NK-92 treated with Interleukin-12 subunit alpha and Interleukin-12 subunit beta, amount 100 ng/mL, for 24 hours (cell line): ENCODE measurements around the gene ITSN1.

Source experiments
- DNase-seq: peaks from one replicate; lab custom pipeline; 2025; lab: John Stamatoyannopoulos, UW

The ITSN1 gene

DNA sequence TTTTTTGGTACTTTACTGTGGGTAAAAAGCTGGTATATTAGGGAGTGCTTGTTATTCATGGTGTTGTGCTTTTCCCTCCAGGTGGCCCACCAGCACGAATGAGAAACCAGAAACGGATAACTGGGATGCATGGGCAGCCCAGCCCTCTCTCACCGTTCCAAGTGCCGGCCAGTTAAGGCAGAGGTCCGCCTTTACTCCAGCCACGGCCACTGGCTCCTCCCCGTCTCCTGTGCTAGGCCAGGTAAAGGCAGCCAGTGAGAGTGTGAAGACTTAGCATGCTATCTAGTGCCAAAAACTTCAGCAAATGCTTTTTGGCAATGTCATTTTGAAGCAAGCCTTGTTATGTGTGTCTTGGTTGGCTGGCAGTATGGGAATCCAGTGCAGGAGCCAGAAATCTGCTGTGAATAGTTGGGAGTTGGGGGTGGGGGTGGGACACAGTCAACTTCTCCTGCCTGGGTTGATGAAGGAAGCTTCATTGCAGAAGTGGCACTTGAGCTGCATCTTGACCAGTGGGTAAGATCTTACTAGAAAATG lies 171.6 kb downstream of the ITSN1 start:
- no peak for DNase-seq

DNA sequence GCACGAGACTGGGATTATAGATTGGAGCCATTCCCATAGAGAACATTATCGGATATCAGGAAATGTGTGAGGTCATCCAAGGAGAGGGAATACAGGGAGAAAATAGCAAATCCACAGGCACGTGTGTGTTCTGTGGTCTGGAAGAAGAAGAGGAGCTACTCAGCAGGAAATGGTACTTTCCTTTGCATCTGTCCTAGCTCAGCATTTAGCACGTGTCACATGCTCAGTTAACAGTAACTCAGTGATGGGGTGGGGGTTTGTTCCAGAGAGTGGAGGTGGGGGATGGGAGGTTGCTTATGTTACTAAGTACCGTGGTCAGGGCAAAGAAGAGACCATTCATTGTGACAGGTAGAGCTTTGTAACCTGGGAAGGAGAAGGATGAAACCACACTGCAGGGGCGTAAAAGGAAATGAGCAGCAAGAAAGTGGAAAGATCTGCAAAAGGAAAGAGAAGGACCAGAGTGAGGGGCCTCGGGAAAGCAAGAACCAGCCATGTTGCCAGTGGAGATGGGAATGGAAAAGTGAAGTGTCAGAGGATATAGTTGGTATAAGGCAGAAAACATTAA lies 172.9 kb downstream of the ITSN1 start:
- DNase-seq, result no peak

DNA sequence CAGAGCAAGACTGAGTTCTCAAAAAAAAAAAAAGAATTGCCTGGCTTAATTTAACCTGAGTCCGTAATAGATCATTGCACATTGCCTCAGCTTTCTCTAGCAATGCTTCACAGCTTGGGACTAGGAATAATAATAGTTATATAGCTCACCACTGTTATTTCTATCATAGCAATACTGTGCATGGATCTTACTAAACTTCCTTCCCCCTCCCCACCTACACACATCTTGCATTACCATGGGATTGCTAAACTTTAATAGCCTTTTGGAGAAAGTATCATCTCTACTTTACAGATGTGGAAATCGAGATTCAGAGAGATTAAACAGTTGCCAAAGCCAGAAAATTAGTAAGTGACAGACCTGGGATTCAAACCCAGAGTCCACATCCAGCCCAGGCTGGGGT lies 173.9 kb downstream of the ITSN1 start:
- no peak for DNase-seq

DNA sequence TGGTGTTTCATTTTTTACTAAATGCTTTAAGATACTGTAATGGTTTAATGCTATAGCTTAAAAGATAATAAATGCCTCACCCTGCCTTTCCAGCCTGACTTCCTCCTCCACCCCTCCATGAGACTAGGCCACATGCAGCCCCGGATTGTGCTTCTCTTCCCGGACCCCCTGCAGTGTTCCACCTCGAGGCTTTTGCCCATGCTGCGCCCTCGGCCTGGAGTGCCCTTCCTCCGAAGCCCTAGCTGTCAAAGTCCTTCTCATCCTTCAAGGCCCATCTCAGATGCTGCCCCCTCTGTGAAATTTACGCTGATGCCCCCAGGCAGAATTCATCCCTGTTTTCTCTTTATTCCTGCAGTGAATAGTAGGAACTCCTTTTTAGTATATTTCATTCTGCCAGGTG lies 174.8 kb downstream of the ITSN1 start:
- no peak for DNase-seq

DNA sequence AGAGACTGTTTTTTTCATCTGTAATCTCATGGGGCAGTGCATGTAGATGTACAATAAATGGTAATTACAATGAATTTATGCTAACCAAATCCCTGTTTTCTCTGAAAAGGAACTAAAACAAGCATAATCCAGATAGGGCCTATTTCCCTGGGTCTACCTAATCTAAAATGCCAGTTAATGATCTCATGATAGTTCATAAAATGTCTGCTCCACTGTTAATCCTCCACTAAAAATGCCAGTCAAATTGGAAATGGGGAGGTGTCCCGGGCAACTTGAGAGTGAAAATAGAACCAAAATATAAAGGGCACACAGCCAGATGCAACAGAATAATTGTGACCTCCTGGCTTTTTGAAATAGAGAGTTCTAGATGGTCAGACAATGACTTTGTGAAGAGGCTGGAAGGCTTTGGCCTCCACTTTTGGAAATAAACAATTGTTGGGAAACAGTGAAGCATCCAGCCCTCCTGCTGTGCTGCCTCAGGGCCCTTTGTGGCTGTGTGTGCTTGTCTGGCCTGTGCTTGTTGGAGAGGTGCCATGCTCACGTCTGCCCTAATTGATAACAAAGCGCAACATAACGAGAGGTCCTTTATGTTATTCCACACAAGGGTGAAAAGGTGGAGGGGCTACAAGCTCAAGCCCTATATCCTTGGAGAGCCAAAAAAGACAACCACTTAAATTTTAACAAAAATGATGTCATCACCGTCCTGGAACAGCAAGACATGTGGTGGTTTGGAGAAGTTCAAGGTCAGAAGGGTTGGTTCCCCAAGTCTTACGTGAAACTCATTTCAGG lies 175.6 kb downstream of the ITSN1 start:
- DNase-seq, result no peak

DNA sequence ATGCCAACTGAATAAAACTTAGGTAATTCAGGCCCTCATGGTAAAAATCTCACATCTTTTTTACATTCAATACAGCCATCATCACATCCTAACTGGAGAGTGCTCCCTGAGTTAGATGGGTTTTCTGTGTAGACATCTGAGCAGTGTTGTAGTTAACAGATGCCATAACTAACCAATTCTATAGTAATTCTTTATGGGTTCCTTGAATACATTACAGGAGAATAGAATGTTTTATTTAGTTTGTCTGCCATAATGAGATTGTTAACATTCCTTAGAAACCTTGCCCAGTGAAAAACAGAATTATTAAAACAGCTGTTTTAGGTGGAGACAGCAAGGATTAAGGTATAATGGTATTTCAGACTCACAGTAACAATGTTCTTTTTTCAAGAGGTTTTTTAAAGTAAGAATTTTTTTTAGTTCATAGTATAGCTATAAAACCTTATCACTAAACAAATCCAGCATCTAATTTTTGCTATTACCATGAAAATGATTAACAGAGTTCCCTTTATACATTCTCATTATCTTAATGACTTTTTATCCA lies 178.0 kb downstream of the ITSN1 start:
- DNase-seq, result no peak

DNA sequence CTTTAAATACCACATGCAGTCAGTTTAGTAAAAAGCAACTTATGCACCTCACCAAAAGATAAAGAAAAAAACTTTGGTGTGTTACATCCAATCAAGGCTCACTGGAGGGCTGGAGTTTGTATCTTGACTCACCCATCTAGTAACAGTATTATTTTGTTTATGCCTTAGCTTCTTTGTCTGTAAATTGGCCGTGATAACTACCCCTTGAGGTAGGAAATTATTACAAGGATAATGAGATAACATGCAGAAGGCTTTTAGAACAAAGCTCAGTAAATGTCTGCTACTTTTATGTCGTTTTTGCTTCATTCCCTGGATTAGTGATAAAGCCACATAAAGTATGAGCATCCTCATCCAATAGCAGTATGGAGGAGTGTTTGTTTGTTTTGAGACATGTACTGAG lies 178.5 kb downstream of the ITSN1 start:
- DNase-seq, result no peak

DNA sequence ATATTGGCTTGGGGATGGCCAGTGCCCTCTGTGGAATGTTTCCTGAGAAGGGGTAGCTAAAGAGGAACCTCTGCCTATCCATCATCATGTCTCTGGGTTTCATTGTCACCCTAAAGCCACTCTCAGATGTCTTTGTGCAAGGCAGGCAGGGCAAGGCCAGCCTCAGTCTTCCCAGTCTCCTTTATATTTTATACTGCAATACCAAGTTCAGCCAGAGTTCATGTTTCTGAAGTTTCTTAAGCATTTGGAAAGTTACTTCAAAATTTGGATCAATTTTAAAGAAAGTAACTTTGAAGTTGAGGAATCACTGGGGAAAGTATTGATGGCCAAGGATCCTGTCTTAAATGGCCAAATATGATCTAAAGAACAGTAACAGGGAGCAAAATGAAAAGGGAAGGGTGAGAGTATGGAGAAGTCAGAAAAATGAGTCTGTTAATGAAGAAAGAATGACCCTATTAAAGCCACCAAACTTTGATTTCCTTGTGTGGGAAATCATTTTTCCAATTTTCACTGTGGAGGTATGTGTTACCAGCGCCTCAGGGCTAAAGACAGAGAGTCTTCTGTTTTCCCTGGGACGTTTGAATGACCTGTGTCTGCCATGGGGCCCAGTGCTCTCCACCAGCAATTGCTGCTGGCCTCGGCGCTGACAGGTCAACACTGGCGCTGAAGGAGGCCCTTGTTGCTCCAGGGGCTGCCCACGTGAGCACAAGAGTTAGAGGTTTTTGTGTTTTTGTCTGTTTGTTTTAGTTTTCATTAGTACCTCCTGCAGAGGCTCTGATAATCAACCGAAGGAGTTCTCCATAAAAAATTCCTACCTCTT lies 179.4 kb downstream of the ITSN1 start:
- DNase-seq, result no peak

DNA sequence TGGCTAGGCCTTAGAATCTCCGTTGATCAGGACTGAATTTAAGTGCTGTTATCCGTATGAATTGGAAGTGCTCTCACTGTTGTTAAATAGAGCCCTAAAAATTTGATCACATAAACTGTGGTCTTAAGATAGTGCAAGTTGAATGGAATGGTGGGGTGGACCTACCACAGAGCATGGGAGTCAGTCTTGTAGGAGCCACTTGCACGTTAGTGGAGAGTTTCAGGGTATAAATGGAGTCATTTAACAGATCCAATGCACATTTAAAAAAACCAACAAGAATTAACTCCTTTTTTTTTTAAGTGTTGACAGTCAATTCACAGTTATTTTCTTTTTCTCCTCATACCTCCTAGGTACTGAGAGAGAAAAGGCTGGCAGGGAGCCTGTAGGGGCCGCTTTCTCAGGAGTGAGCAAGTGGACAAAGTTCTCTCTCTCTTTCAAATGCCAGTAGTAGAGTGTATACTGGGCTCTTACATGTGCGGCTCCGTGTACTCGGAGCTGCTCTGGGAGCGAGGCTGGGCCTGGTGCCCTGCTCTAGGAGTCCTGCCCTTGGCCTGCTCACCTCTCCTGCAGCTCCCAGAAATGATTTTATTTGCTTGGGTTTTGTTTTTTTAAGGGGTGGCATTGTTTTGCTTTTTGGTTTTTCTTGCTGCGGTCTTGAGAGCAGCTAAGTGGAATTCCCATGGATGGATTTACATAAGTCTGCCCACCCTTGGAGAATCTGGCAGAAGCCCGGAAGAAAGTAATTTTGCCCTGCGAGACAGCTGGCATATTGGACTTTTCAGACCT lies 182.0 kb downstream of the ITSN1 start:
- DNase-seq, result no peak

DNA sequence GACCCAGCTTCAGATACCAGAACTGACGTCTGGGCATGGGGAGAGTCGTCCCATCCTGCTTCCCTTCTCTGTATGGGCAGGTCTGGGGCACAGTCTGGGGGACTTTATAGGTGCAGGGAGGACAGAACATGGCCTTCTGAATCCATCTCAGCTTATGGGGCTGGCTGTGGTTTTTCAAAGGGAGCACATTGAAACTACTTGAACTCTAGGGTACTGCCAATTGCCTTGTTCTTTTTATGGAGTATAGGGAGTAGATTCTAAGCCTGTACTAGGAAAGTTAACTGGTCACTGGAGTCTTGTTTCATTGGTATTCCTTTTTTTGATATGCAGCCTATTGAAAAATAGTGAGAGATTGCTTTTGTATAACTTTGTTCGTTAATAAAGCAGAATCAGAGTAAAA lies 183.1 kb downstream of the ITSN1 start:
- no peak for DNase-seq

DNA sequence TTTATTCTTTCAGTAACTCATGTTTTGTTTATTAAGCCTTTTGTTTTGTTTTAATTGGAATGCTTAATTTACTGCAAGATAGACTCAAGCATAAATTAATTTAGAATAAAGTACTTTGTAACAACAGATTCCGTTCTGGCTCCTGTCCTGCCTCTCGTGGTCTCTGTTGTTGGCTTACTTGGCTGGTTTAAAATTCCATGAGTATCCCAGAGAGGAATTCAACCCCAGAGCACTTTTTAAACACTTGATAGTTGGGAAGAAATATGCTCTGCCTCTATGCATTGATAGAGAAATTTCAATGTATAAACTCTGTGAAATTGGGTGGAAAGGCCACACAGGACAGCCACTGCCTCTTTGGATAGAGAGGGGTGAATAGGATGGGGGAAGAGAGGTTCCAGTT lies 183.6 kb downstream of the ITSN1 start:
- DNase-seq, result no peak

DNA sequence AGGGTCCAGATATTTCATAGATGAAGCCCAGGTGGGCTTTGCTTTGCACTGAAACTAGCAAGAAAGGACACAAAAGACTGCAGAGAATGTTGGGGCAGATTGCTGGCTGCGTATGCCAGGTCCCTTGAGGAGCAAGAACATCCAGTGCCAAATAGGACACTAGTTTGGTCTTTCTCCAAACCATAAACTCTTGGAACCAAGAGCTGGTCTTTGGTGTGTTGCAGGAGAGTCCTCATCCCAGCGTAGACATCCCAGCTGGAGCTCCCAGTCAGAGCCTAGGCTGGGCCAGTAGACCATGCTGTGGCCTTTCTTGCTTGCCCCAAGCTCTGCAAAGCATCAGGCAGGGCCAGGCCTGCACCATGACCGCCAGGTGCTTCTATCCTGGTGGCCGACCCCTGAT lies 185.8 kb downstream of the ITSN1 start:
- DNase-seq, result no peak

DNA sequence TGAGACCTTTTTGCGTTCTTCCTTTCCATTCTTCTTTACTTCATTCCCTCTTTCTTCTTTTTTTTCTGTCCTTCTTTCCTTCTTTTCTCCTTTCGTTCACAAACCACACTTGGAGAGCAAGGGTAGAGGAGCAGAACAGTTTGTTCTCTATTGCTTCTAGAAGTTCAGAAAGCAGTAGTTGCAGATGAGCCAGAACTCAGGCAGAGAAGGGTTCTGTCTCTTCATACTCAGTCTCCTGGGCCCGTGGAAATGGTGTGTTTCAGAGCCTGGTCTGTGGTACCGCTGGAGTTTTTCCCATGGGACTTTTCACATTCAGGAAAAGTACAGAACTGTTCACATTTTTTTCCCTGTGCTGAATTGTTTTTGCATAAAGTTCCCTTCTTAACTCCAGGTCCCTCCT lies 186.3 kb downstream of the ITSN1 start:
- no peak for DNase-seq

DNA sequence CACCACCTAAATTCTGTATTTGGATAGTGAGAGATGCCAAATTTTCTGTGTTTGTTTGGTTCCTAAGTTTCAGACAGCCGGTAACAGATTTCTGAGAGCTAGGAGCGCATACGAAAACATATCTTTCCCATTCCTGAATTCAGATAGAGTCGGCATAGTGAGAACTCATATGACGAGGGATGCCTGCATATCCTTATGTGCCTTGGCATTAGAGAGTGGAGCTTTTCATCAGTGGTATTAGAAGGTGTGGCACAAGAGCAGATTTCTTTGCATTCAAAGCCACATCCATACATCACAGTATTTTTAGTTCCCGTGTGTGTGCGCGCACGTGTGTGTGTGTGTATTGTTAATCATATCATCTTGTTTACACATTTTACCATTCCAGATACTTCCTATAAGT lies 187.5 kb downstream of the ITSN1 start:
- no peak for DNase-seq

DNA sequence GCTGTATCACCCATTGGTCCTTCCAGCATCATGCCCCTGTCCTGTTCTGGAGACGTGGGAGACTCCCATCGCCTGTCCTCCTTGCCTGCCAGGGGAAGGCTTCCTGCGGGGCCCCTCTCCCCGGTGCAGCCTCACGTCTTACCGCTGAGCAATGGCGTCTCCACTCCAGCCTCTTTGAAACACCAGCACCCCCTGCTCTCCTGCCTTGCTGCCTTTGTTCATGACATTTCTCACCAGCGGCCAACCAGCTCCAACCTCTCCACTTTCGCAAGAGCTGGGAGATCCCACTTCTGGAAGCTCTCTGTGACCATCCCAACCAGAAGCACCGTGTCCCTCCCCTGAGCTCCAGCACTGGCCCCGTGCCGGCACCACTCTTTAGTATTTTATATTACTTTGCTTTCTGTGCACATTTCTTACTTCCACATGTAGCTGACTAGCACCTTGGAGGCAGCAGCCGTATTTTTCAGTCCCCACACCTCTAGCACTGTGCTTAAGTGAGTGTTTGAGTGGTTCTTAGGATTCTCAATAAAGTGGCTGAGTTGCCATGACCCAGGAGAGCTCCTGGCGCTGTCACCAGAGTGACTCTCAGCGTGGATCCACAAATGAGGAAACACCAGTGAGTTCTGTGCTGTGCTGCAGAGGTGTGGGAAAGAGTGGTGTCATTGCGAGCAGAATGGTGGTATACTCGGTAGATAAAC lies 189.8 kb downstream of the ITSN1 start:
- DNase-seq, result no peak

DNA sequence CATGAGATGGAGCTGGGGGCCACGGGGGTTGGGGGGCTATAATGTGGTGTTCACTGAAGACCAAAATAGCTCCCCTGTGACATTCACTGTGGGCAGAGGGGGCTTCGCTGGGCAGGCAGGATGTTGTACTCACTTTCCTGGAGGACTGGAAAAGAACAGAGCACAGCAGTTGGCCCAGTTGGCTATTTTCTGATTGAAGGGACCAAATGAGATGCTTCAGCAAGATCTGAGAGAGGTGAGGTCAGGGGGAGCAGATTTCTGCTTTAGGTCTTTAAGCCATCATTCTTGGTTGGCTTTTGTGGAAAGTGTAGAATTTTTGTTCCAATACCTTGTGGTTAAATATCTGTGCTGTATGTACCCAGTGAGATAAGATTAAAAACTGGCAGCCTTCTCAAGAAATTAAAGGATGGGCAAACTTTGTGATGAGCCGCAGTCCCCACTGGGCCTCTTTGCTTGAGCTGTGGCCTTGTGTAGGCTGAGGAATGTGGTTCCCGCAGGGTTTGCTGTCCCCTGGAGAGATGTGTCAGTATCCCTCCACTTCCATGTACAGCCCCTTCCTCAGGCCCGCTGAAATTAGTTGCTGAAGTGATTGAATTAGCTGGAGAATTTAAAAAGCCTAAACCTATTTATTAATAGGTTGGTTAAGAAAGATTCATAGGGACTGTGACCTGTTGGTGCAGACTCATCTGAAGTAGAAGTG lies 192.7 kb downstream of the ITSN1 start:
- DNase-seq, result no peak

DNA sequence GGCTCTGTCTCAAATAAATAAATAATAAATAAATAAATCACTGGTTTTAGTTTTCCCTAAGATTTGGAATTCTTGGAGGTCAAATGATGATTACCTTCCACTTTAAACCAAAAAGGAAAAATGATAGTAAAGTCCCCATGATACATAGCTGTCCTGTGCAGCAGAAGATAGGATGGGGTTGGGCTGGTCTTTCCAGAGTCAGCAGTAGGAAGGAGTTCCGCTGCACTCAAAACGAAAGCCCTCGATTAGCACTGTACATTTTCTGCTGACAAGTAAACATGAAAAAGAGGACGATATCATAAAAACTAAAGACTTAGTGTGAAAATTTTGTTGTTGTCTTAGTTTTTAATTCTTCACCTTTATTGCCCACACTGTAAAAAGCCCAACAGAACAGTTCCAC lies 193.6 kb downstream of the ITSN1 start:
- DNase-seq, result no peak

DNA sequence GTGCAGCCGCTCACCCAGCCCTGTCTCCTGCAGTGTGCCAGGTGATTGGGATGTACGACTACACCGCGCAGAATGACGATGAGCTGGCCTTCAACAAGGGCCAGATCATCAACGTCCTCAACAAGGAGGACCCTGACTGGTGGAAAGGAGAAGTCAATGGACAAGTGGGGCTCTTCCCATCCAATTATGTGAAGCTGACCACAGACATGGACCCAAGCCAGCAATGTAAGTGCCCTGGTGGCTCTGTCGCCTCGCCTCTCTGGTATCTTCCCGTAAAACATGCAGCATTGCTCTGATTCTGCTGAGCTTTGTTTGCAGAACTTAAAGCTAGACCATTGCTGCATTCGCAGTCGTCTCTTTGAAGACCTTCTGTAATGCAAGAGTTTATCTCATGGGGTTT lies 194.1 kb downstream of the ITSN1 start:
- no peak for DNase-seq

DNA sequence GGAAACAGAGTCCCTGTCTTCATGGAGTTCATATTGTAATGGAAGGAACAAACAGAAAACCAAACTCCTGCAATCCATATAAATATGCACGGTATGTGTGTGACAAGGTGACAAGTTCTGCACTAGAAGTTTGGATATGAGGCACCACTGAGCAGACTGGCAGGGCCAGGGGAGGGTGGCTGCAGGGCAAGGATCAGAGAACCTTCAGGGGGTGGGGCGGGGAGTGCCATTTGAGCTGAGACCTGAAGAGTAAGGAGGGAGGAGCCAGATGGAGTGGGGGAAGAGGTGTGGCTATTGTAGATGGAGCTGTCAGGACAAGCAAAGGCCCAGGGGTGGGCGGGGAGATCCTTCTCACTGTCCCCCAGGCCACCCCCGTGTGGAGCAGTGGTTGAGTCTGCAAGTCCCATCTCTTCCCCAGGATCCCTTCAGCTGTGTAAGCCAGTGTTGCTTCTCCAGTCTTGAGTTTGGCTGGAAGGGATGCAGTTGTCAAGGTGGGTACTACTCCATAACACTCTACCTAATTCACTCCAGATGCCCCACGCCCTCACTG lies 196.9 kb downstream of the ITSN1 start:
- DNase-seq, result no peak

DNA sequence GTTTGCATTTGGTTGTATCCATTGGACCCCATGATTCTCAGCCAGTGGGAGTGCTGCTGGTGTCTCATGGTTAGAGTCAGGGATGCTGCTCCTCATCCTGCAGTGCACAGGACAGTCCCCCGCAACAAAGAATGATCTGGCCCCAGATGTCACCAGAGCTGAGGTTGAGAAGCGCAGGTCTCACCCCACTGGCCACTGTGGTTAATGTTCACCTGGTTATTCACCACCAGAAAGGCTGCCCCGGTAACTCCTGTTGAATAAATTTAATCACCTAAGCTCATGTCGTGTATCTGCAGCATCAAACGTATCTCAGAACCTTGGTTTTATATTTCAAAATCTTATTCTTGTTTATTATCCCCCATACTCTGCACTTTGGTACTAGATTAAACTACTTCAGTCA lies 197.5 kb downstream of the ITSN1 start:
- no peak for DNase-seq
